Activated T-cell treated with anti-CD3 and anti-CD28 coated beads, Interleukin-2, amount 50 U/mL, for 72 hours (primary cell): ENCODE measurements around the gene PROM2. TPM values are rescaled to one million over a fixed set of nuclear protein-coding genes. Genes with fewer than 3 reads are reported as not detected.

Source experiments
- ATAC-seq, 2 donors: fragments of 150-1000 bp; cut with Tn5 transposase; replicated peaks in 1 of 2; 2 replicates each; pipeline ENCODE4 v1.10.0; 2021; ENCODE audit warnings: moderate library complexity in 2 of 2, mild to moderate bottlenecking in 1 of 2
- DNase-seq, 2 donors: peaks; one replicate each; pipeline ENCODE4 v3.0.0; 2021 to 2022; ENCODE audit warnings: mixed read lengths in 1 of 2
- H3K27ac Mint-ChIP-seq: one replicate; pipeline ENCODE4 v1.8.0; 2022; ENCODE audit warnings: mild to moderate bottlenecking, moderate library complexity, mixed read lengths
- H3K27me3 Mint-ChIP-seq: one replicate; pipeline ENCODE4 v1.8.0; 2022; ENCODE audit warnings: low read depth, mixed read lengths
- H3K36me3 Mint-ChIP-seq, 2 donors: one replicate each; pipeline ENCODE4 v1.8.0; 2022; ENCODE audit warnings: mixed read lengths in 2 of 2, mild to moderate bottlenecking in 1 of 2; ENCODE audit not compliant: insufficient read depth in 2 of 2
- H3K4me1 Mint-ChIP-seq: one replicate; pipeline ENCODE4 v1.8.0; 2022; ENCODE audit warnings: low read depth, mixed read lengths
- H3K4me3 Mint-ChIP-seq, 2 donors: one replicate each; pipeline ENCODE4 v1.8.0; 2022; ENCODE audit warnings: mild to moderate bottlenecking in 2 of 2, mixed read lengths in 2 of 2, moderate library complexity in 2 of 2
- H3K9me3 Mint-ChIP-seq, 2 donors: one replicate each; pipeline ENCODE4 v1.8.0; 2022; ENCODE audit warnings: mixed read lengths in 2 of 2
- total RNA-seq, 2 donors: library from RNA; stranded (reverse); gene quantifications; one replicate each; pipeline ENCODE4 v1.2.3, GENCODE V29; 2022

The PROM2 gene
- total RNA-seq, 2 donors from 2014 or later, result 0.38 to 0.39 TPM

DNA sequence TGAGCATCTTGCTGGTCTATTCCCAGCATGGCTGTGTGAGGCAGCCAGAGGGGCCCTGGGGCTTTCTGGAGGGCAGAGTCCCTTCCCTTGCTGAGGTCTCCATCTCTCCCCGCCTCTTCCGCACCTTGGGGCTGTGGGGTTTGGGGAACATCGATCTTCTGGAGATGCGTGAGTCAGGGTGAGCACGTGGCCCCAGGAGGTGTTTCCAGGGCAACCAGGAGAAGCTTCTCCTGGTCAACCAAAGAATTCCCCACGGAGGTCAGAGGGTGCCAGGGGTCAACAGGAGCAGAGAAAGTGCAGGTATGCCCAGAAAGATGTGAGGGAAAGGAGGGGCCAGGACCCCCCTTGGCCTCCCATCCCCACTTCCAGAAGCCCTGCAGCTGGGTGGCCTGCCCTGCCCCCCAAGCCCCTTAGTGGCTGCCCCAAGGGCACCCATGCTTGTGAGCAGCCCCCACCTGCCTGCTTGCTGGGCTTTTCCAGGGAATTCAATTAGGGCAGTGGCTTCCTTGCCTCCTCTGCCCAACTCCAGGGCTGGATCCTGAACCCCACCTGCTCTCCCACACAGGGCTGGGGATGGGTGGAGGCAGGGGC lies 2.8 kb upstream of the PROM2 start:
- H3K36me3 Mint-ChIP-seq, result no peaks in the 10 kb centered on the region
- no peak overlapping the region for H3K4me3 Mint-ChIP-seq
- H3K9me3 Mint-ChIP-seq, result no peaks in the 10 kb centered on the region
- no peaks in the 10 kb centered on the region for H3K27me3 Mint-ChIP-seq
- no peak overlapping the region for H3K27ac Mint-ChIP-seq
- ATAC-seq, result no peak
- no peak for DNase-seq
- no peaks in the 10 kb centered on the region for H3K4me1 Mint-ChIP-seq

DNA sequence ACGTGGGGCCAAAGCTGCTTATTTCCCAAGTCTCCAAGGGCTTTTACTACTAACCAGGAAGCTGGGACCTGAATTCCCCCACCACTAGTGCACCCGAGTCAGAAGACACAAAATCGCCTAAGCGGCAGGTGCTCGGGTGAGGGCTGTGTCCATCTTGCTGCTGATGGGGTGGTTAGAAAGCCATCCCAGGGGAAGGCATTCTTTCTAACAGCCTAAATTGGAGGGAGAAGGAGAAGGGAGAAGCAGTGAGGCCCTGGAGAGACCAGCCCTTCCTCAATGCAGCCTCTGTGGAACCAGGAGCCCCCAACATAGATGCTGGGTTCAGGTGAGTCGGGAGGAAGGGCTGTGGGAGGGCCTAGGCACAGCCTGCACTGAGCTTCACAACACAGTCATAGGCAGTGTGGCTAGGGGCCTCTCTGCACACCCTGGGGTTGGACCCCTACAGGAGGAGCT lies 1.9 kb upstream of the PROM2 start:
- no peak for ATAC-seq
- H3K36me3 Mint-ChIP-seq, result no peaks in the 10 kb centered on the region
- H3K9me3 Mint-ChIP-seq, result no peaks in the 10 kb centered on the region
- H3K27ac Mint-ChIP-seq, result no peak overlapping the region
- DNase-seq, result no peak
- no peak overlapping the region for H3K4me3 Mint-ChIP-seq
- no peaks in the 10 kb centered on the region for H3K4me1 Mint-ChIP-seq
- no peaks in the 10 kb centered on the region for H3K27me3 Mint-ChIP-seq

- Mint-ChIP-seq H3K36me3 (no peaks in the 10 kb centered on the region), H3K9me3 (no peaks in the 10 kb centered on the region), H3K4me1 (no peaks in the 10 kb centered on the region), H3K4me3 (no peak overlapping the region), H3K27me3 (no peaks in the 10 kb centered on the region), H3K27ac (no peak overlapping the region)
- ATAC-seq, result no peak
- no peak for DNase-seq
These were observed 1.5 kb upstream of the PROM2 start for GRCh38 chr2:95272781-95273180.

DNA sequence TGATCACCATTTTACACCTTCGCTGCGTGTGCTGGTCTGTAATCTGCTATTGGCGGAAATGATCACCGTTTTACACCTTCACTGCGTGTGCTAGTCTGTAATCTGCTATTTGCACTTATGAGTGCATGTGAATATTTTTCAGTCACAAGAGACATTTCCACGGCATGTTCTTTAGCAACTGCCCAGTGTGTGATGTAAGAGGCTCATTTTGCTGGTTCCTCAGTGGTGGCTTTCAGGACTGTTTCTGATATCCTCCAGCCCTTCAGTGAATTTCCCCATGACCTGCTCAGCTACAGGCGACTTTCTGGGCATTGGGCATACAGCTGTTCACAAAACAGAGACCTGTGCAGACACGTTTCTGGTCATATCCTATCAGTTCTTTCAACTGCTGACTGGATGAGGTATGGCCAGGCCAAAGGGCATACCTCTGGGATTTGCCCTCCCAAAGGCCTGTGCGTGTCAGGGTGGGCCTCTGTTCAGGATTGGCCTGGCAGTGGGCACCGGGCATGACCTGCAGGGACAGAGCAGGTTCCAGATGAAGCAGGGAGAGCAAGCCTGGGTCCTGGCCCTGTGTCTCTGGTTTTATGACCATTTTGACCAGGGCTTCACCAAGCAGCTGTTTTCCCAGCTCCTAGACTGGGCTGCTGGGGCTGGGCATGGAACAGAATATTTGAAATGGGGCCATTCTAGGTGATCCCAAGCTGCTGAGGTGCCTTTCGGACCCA lies 521 bp upstream of the PROM2 start:
- H3K4me3 Mint-ChIP-seq, result no peak overlapping the region
- no peak overlapping the region for H3K27ac Mint-ChIP-seq
- no peaks in the 10 kb centered on the region for H3K36me3 Mint-ChIP-seq
- ATAC-seq (no peak), DNase-seq (no peak)
- H3K27me3 Mint-ChIP-seq, result no peaks in the 10 kb centered on the region
- no peaks in the 10 kb centered on the region for H3K4me1 Mint-ChIP-seq
- H3K9me3 Mint-ChIP-seq, result no peaks in the 10 kb centered on the region

DNA sequence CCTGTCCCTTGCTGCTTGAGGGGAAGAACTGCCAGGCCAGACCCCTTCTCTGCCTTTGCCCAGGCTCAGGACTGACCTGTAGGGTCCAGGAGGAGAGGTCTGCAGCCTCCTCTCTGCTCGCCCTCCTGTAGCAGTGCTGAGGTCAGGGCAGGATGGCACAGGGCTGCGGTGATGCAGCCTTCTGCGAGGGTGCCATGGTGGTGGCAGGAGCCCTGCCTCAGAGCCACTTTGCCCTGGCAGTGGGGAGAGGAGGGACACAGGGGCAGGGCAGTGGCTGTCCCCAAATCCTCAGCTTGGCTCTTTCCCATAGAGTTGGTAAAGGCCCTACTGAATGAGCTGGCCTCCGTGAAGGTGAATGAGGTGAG lies 884 bp downstream of the PROM2 start:
- DNase-seq (no peak), ATAC-seq (no peak)
- no peaks in the 10 kb centered on the region for H3K36me3 Mint-ChIP-seq
- no peaks in the 10 kb centered on the region for H3K27me3 Mint-ChIP-seq
- no peak overlapping the region for H3K4me3 Mint-ChIP-seq
- H3K4me1 Mint-ChIP-seq, result no peaks in the 10 kb centered on the region
- no peak overlapping the region for H3K27ac Mint-ChIP-seq
- no peaks in the 10 kb centered on the region for H3K9me3 Mint-ChIP-seq

GRCh38 chr2:95275601-95276243 lies 1.5 kb downstream of the PROM2 start:
- H3K27me3 Mint-ChIP-seq, result no peaks in the 10 kb centered on the region
- no peaks in the 10 kb centered on the region for H3K4me1 Mint-ChIP-seq
- DNase-seq (no peak), ATAC-seq (no peak)
- no peak overlapping the region for H3K4me3 Mint-ChIP-seq
- no peaks in the 10 kb centered on the region for H3K36me3 Mint-ChIP-seq
- no peak overlapping the region for H3K27ac Mint-ChIP-seq
- no peaks in the 10 kb centered on the region for H3K9me3 Mint-ChIP-seq

GRCh38 chr2:95276244-95276887 lies 2.1 kb downstream of the PROM2 start:
- no peaks in the 10 kb centered on the region for H3K36me3 Mint-ChIP-seq
- no peak overlapping the region for H3K4me3 Mint-ChIP-seq
- ATAC-seq, result no peak

DNA sequence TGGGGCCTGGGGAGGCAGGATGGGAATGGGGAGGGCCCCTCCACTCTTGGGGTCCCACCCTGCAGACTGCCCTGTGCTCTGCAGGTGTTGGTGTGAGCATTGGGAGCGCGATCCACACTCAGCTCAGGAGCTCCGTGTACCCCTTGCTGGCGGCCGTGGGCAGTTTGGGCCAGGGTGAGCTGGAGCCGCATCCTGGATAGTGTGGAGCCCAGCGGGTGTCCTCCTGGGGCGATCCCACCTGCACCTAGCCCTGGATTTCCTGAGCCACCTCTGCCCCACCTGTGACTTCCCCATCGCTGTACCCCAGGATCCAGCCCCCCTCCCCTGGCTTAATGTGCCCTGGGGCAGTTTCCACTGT lies 2.6 kb downstream of the PROM2 start:
- H3K9me3 Mint-ChIP-seq, result no peaks in the 10 kb centered on the region
- H3K4me1 Mint-ChIP-seq, result no peaks in the 10 kb centered on the region
- H3K27me3 Mint-ChIP-seq, result no peaks in the 10 kb centered on the region

More at GRCh38 chr2:95276244-95276887, 2.1 kb downstream of the PROM2 start:
- H3K27me3 Mint-ChIP-seq, result no peaks in the 10 kb centered on the region
- no peaks in the 10 kb centered on the region for H3K4me1 Mint-ChIP-seq
- no peaks in the 10 kb centered on the region for H3K9me3 Mint-ChIP-seq
- DNase-seq, result no peak
- H3K27ac Mint-ChIP-seq, result no peak overlapping the region

GRCh38 chr2:95277246-95277906 lies 3.1 kb downstream of the PROM2 start:
- Mint-ChIP-seq H3K9me3 (no peaks in the 10 kb centered on the region), H3K4me3 (no peak overlapping the region), H3K27ac (no peak overlapping the region), H3K27me3 (no peaks in the 10 kb centered on the region), H3K36me3 (no peaks in the 10 kb centered on the region), H3K4me1 (no peaks in the 10 kb centered on the region)
- ATAC-seq, result no peak
- no peak for DNase-seq

More for the DNA sequence above, 2.6 kb downstream of the PROM2 start:
- ATAC-seq (no peak), DNase-seq (no peak)
- H3K36me3 Mint-ChIP-seq, result no peaks in the 10 kb centered on the region
- no peak overlapping the region for H3K27ac Mint-ChIP-seq
- H3K4me3 Mint-ChIP-seq, result no peak overlapping the region

DNA sequence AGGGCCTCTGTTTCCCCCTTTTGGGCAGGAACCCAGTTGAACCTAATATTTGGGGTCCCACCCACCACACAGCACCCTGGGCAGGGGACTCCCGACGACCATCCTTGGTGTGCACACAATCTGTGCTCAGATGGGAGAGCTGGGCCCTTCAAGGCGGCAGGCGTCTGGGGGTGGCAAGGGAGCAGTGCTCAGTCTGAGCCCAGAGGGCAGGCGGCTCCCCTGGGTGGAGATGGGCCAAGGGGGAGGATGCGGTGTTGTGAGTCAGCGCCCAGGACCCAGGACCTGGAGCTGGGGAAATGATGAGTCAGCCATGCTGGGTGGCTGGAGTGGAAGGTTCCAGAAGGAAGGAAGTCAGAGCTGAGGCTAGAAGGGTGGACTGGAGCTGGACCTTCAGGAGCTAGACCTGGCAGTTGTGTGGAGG lies 3.8 kb downstream of the PROM2 start:
- no peak for DNase-seq
- Mint-ChIP-seq H3K27ac (no peak overlapping the region), H3K36me3 (no peaks in the 10 kb centered on the region), H3K4me3 (no peak overlapping the region), H3K4me1 (no peaks in the 10 kb centered on the region), H3K27me3 (no peaks in the 10 kb centered on the region), H3K9me3 (no peaks in the 10 kb centered on the region)
- no peak for ATAC-seq

DNA sequence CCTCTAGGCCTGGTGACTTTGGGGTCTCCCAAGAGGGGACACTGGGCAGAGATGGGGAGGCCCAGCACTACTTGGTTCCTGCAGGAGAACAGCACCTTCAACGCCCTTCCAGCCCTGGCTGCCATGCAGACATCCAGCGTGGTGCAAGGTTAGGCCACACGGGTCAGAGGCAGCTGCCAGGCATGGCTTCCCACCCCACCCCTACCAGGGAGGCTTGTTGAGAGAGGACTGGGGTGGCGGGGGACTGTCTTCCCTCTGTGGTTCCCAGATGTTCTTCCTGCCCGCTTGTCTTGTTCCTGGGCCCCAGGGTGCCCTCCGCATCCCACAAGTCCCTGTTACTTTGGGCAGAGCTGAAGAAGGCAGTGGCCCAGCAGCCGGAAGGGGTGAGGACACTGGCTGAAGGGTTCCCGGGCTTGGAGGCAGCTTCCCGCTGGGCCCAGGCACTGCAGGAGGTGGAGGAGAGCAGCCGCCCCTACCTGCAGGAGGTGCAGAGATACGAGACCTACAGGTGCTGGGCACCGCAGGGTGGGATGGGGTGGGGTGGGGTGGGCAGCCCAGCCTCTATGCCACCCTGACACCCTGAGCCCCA lies 4.5 kb downstream of the PROM2 start:
- Mint-ChIP-seq H3K4me3 (no peak overlapping the region), H3K27ac (no peak overlapping the region), H3K27me3 (no peaks in the 10 kb centered on the region), H3K36me3 (no peaks in the 10 kb centered on the region), H3K9me3 (no peaks in the 10 kb centered on the region), H3K4me1 (no peaks in the 10 kb centered on the region)
- DNase-seq (no peak), ATAC-seq (no peak)

DNA sequence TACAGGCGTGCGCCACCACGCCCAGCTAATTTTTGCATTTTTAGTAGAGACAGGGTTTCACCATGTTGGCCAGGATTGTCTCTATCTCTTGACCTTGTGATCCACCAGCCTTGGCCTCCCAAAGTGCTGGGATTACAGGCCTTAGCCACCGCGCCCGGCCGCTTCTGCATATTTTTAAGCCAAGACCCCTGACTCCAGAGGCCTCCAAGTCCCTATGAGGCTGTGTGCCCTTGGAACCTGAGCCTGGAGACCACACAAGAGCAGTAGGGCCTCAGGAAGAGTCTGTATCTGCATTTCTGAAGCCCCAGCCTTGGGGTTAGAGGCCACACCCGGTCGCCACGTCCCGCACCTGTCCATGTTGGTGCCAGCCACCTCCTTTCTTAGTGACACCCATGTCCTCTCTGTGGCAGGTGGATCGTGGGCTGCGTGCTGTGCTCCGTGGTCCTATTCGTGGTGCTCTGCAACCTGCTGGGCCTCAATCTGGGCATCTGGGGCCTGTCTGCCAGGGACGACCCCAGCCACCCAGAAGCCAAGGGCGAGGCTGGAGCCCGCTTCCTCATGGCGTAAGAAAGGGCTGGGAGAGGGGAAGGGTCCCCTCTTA lies 5.3 kb downstream of the PROM2 start:
- no peaks in the 10 kb centered on the region for H3K9me3 Mint-ChIP-seq
- H3K4me3 Mint-ChIP-seq, result no peak overlapping the region
- no peaks in the 10 kb centered on the region for H3K4me1 Mint-ChIP-seq
- DNase-seq, result no peak
- no peaks in the 10 kb centered on the region for H3K27me3 Mint-ChIP-seq
- no peak overlapping the region for H3K27ac Mint-ChIP-seq
- no peaks in the 10 kb centered on the region for H3K36me3 Mint-ChIP-seq
- ATAC-seq, result no peak
